Right renal pelvis (tissue), 4 donors: Measurements from ENCODE around the gene PRR12. TPM values are rescaled to one million over a fixed set of nuclear protein-coding genes. Genes with fewer than 3 reads are reported as not detected.

Experiments
- DNase-seq, 4 donors: peaks; one replicate each; pipeline ENCODE4 v3.0.0-alpha.2; 2013; ENCODE audit warnings: low read depth in 4 of 4, low spot score in 3 of 4, missing footprints in 1 of 4
- polyA plus RNA-seq, 4 donors: library from polyadenylated mRNA; unstranded; fragments of 120-200 nt; gene quantifications; one replicate each; pipeline ENCODE4 v1.2.1, GENCODE V29; 2013; ENCODE audit not compliant: insufficient read length in 4 of 4

PRR12 gene
- polyA plus RNA-seq, 4 donors: 17.9 to 27.1 (median 20.2) TPM

GRCh38 chr19:49564616-49565045 lies 26.4 kb upstream of the PRR12 start:
- no peak for DNase-seq

- no peak for DNase-seq
Measured at GRCh38 chr19:49565261-49565660, 25.7 kb upstream of the PRR12 start.

- DNase-seq: no peak
Measured at GRCh38 chr19:49566302-49566701, 24.7 kb upstream of the PRR12 start.

- no peak for DNase-seq
Measured at GRCh38 chr19:49567861-49568441, 23.0 kb upstream of the PRR12 start.

- peak in 1 of 4 donors; percentile 79 for DNase-seq
Measured at GRCh38 chr19:49570138-49570856, 20.7 kb upstream of the PRR12 start.

- DNase-seq: no peak
Measured at GRCh38 chr19:49570997-49571676, 19.8 kb upstream of the PRR12 start.

GRCh38 chr19:49573009-49573408 lies 18.0 kb upstream of the PRR12 start:
- no peak for DNase-seq

GRCh38 chr19:49573425-49573824 lies 17.6 kb upstream of the PRR12 start:
- DNase-seq: no peak

- no peak for DNase-seq
Measured at GRCh38 chr19:49574206-49574755, 16.7 kb upstream of the PRR12 start.

- DNase-seq: no peak
Measured at GRCh38 chr19:49579193-49579592, 11.8 kb upstream of the PRR12 start.

GRCh38 chr19:49579947-49580263 lies 11.1 kb upstream of the PRR12 start:
- no peak for DNase-seq

- peak; percentile 94 to 95 (median 95) for DNase-seq
Measured at GRCh38 chr19:49580264-49581006, 10.5 kb upstream of the PRR12 start, which contains the start of gene NOSIP. NOSIP (minus strand) TSS chr19:49580556; CDS start chr19:49560691, 19,865 bp downstream.

- no peak for DNase-seq
Measured at GRCh38 chr19:49581007-49581508, 9.9 kb upstream of the PRR12 start, which contains the start of gene PRRG2. PRRG2 (plus strand) TSS chr19:49581316; CDS start chr19:49583220, 1,904 bp downstream.

GRCh38 chr19:49583239-49583638 lies 7.7 kb upstream of the PRR12 start:
- no peak for DNase-seq

GRCh38 chr19:49585023-49585422 lies 6.0 kb upstream of the PRR12 start:
- DNase-seq: no peak

- no peak for DNase-seq
Measured at GRCh38 chr19:49587227-49587626, 3.8 kb upstream of the PRR12 start.

- no peak for DNase-seq
Measured at GRCh38 chr19:49588365-49589122, 2.4 kb upstream of the PRR12 start.

- DNase-seq: no peak
Measured at GRCh38 chr19:49589502-49589905, 1.5 kb upstream of the PRR12 start.

GRCh38 chr19:49590071-49590970 lies 661 bp upstream of the PRR12 start:
- DNase-seq: peak; percentile 87 to 93 (median 92)
